Activated CD8-positive, alpha-beta T cell treated with anti-CD3 and anti-CD28 coated beads, Interleukin-2, amount 10 ng/mL, durations not matched to agents 7 days and 5 days (primary cell): ENCODE data around the gene GTPBP4. TPM values are rescaled to one million over a fixed set of nuclear protein-coding genes. Genes with fewer than 3 reads are reported as not detected.

ENCODE experiments used
- ATAC-seq: fragments of 150-1000 bp; cut with Tn5 transposase; one replicate; pipeline ENCODE4 v1.10.0; 2021; ENCODE audit warnings: moderate library complexity
- CTCF ChIA-PET: fragments of 350-600 bp; sonication (Branson Sonifier 250); formaldehyde crosslinking; loops from one replicate; lab custom pipeline; 2021; ENCODE audit warnings: antibody characterized with exemption; lab: Charles Lee
- POLR2A ChIA-PET: fragments of 350-600 bp; sonication (Branson Sonifier 250); formaldehyde crosslinking; loops from one replicate; lab custom pipeline; 2021; ENCODE audit warnings: antibody characterized with exemption; lab: Charles Lee
- DNase-seq: peaks from one replicate; pipeline ENCODE4 v3.0.0-alpha.2; 2020
- H3K27ac Mint-ChIP-seq: one replicate; pipeline ENCODE4 v1.8.0; 2021; ENCODE audit warnings: mild to moderate bottlenecking, mixed read lengths
- H3K27me3 Mint-ChIP-seq: one replicate; pipeline ENCODE4 v1.8.0; 2021; ENCODE audit warnings: low read depth, mixed read lengths
- H3K36me3 Mint-ChIP-seq: one replicate; pipeline ENCODE4 v1.8.0; 2021; ENCODE audit warnings: low read depth, mixed read lengths
- H3K4me1 Mint-ChIP-seq: one replicate; pipeline ENCODE4 v1.8.0; 2021; ENCODE audit warnings: low read depth, mixed read lengths
- H3K4me3 Mint-ChIP-seq: one replicate; pipeline ENCODE4 v1.8.0; 2021; ENCODE audit warnings: mild to moderate bottlenecking, mixed read lengths
- H3K9me3 Mint-ChIP-seq: one replicate; pipeline ENCODE4 v1.8.0; 2022; ENCODE audit warnings: mixed read lengths; ENCODE audit not compliant: insufficient read depth
- total RNA-seq, 2 experiments: library from RNA; stranded (reverse); gene quantifications; one replicate each; pipeline ENCODE4 v1.2.3, GENCODE V29; 2021

The GTPBP4 gene
- total RNA-seq, 2 experiments from 2014 or later = 66.0 to 67.1 TPM

DNA sequence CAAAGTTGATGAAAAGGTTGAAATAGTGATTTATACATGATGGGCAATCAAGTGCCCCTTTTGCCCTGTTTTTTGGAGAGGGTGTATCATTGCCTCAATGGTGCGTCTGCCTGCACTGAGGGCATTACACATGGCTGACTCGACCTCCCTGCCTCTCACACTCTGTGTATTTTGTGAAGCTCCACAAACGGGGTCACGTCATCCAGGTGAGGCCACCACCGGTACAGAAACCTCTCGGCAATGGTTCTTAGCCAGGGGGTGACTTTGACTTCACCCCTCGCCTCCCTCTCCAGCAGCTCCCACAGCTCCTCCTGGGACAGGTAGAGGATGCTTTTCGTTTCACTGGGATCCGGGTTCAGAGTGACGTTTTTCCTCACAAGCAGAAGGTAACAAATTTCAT lies 31.1 kb downstream of the GTPBP4 start:
- no peak for ATAC-seq
- H3K4me3 Mint-ChIP-seq = no peak overlapping the region
- no peaks in the 10 kb centered on the region for H3K4me1 Mint-ChIP-seq
- no peak overlapping the region for H3K27ac Mint-ChIP-seq
- CTCF ChIA-PET = no interaction called here
- no peak for DNase-seq
- no peaks in the 10 kb centered on the region for H3K27me3 Mint-ChIP-seq
- no peaks in the 10 kb centered on the region for H3K9me3 Mint-ChIP-seq
- peaks cover 43% of the 10 kb centered on the region for H3K36me3 Mint-ChIP-seq
- POLR2A ChIA-PET = interaction anchor here (1.2 kb wide), 1 partner anchor 10 kb away, joined by 3 read pairs; no protein-coding TSS in a partner anchor

GRCh38 chr10:1020460-1020859 lies 32.2 kb downstream of the GTPBP4 start:
- Mint-ChIP-seq H3K9me3 (no peaks in the 10 kb centered on the region), H3K27ac (no peak overlapping the region), H3K4me1 (no peaks in the 10 kb centered on the region), H3K36me3 (peaks cover 38% of the 10 kb centered on the region), H3K4me3 (no peak overlapping the region), H3K27me3 (no peaks in the 10 kb centered on the region)
- POLR2A ChIA-PET = interaction anchor here (1.2 kb wide), 1 partner anchor 33 kb away, joined by 4 read pairs; the partner anchor contains the start of gene GTPBP4
- ATAC-seq = no peak
- CTCF ChIA-PET = no interaction called here
- DNase-seq = no peak

GRCh38 chr10:1020958-1021357 lies 32.7 kb downstream of the GTPBP4 start:
- ATAC-seq = no peak
- POLR2A ChIA-PET = interaction anchor here (1.2 kb wide), 1 partner anchor 33 kb away, joined by 4 read pairs; the partner anchor contains the start of gene GTPBP4
- no peak overlapping the region for H3K4me3 Mint-ChIP-seq
- CTCF ChIA-PET = no interaction called here
- no peak overlapping the region for H3K27ac Mint-ChIP-seq
- no peaks in the 10 kb centered on the region for H3K9me3 Mint-ChIP-seq
- DNase-seq = no peak
- H3K27me3 Mint-ChIP-seq = no peaks in the 10 kb centered on the region
- no peaks in the 10 kb centered on the region for H3K4me1 Mint-ChIP-seq
- peaks cover 34% of the 10 kb centered on the region for H3K36me3 Mint-ChIP-seq

DNA sequence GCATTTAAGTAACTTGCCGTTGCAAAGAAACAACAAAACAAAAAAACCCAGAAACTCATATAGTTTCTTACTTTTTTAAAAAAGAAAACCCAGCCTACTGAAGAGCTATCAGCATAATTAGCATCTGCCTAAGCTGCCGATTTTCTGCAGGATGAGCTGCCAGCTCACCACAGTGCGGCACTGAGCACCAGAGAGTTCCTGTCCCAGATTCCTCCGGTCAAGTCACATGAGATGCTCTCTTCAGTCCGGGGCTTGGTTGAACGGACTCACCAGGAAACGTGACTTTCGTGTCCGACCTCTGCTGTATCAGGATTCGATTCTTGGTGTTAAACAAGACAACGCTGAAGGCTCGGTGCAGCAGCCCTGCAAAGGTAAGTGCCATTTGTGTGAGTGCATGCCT lies 34.2 kb downstream of the GTPBP4 start:
- POLR2A ChIA-PET = no interaction called here
- H3K4me1 Mint-ChIP-seq = no peaks in the 10 kb centered on the region
- H3K36me3 Mint-ChIP-seq = peaks cover 22% of the 10 kb centered on the region
- ATAC-seq = no peak
- H3K9me3 Mint-ChIP-seq = no peaks in the 10 kb centered on the region
- CTCF ChIA-PET = no interaction called here
- no peak for DNase-seq
- H3K27me3 Mint-ChIP-seq = no peaks in the 10 kb centered on the region
- H3K4me3 Mint-ChIP-seq = no peak overlapping the region
- no peak overlapping the region for H3K27ac Mint-ChIP-seq

DNA sequence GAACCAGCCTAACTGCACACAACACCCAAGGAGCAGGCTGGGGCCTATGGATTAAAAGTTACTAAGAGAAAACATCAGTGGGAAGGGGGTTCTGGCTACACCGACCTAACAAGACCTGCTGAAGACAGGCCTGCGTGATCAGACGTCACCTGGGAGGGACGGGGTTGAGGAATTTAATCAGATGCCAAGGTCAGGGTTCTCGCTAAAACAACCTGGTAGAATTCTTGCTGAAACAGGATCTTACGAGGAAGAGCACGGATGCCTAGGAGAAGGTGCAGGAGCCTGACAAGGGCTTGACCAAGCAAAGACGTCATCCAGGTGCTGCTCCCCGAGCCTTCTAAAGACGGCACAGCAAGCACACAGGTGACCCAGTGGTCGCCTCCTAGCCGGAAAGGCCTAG lies 35.9 kb downstream of the GTPBP4 start:
- Mint-ChIP-seq H3K36me3 (peaks cover 12% of the 10 kb centered on the region), H3K9me3 (no peaks in the 10 kb centered on the region), H3K27me3 (no peaks in the 10 kb centered on the region), H3K4me3 (no peak overlapping the region), H3K27ac (no peak overlapping the region), H3K4me1 (no peaks in the 10 kb centered on the region)
- DNase-seq = no peak
- POLR2A ChIA-PET = no interaction called here
- CTCF ChIA-PET = no interaction called here
- ATAC-seq = no peak

DNA sequence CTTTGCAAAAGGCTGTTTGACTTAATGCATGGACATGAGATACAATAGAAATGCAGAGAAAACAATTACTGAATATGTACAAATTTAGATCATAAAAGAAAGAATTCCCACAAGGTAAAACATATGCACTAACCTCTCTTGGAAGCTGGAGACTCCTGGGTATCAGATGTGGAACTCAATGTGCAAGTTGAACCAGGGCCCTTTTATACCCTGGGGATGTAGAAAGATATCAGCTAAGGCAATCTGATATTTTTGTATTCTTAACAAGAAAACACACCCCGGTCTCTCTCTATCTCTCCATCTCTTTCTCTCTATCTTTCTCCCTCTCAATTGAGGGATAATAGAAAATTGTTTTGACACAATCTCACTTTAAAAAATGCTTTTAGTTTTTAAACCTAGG lies 37.4 kb downstream of the GTPBP4 start, which contains the start of gene IDI2:
TSS of gene IDI2 (minus strand) at position 177 of the 400 bp plus-strand sequence. CDS start 1,136 bp downstream, outside the sequence.
- Mint-ChIP-seq H3K4me1 (no peaks in the 10 kb centered on the region), H3K27ac (no peak within 1 kb of the TSS), H3K27me3 (no peaks in the 10 kb centered on the region), H3K36me3 (peaks cover under 1% of the 10 kb centered on the region), H3K9me3 (no peaks in the 10 kb centered on the region), H3K4me3 (no peak within 1 kb of the TSS)
- ATAC-seq (no peak), DNase-seq (no peak)
- ChIA-PET POLR2A (no interaction called here), CTCF (no interaction called here)

- CTCF ChIA-PET = no interaction called here
- no peaks in the 10 kb centered on the region for H3K27me3 Mint-ChIP-seq
- H3K4me3 Mint-ChIP-seq = no peak overlapping the region
- no peak overlapping the region for H3K27ac Mint-ChIP-seq
- ATAC-seq = no peak
- POLR2A ChIA-PET = no interaction called here
- no peaks in the 10 kb centered on the region for H3K4me1 Mint-ChIP-seq
- DNase-seq = no peak
- H3K9me3 Mint-ChIP-seq = no peaks in the 10 kb centered on the region
- no peaks in the 10 kb centered on the region for H3K36me3 Mint-ChIP-seq
These were observed 38.3 kb downstream of the GTPBP4 start for GRCh38 chr10:1026578-1026977.

DNA sequence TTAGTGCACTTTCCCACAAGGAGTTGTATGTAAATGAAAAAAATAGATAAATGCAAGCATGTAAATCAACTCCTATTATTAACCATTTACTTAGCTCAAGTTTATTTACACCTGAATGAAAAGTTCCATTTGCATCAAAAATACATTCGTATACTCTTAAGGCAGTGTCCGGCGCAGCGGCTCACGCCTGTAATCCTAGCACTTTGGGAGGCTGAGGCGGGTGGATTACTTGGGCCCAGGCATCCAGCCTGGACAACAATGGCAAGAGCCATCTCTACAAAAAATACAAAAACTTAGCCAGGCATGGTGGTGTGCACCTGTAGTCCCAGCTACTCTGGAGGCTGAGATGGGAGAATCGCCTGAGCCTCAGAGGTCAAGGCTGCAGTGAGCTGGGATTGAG lies 41.6 kb downstream of the GTPBP4 start:
- H3K4me3 Mint-ChIP-seq = no peak overlapping the region
- no peaks in the 10 kb centered on the region for H3K9me3 Mint-ChIP-seq
- no peaks in the 10 kb centered on the region for H3K4me1 Mint-ChIP-seq
- no peaks in the 10 kb centered on the region for H3K36me3 Mint-ChIP-seq
- ChIA-PET POLR2A (interaction anchor here (1.3 kb wide), 1 partner anchor 11 kb away, joined by 3 read pairs; no protein-coding TSS in a partner anchor), CTCF (interaction anchor here (1.0 to 1.5 kb wide), 2 partner anchors 12 to 16 kb away, joined by 4 read pairs; no protein-coding TSS in a partner anchor)
- DNase-seq = no peak
- no peaks in the 10 kb centered on the region for H3K27me3 Mint-ChIP-seq
- no peak for ATAC-seq
- no peak overlapping the region for H3K27ac Mint-ChIP-seq

GRCh38 chr10:1033601-1034000 lies 45.4 kb downstream of the GTPBP4 start:
- CTCF ChIA-PET = no interaction called here

GRCh38 chr10:1034758-1035157 lies 46.5 kb downstream of the GTPBP4 start:
- Mint-ChIP-seq H3K9me3 (no peaks in the 10 kb centered on the region), H3K36me3 (peaks cover 12% of the 10 kb centered on the region), H3K4me1 (no peaks in the 10 kb centered on the region), H3K4me3 (no peak overlapping the region), H3K27me3 (no peaks in the 10 kb centered on the region), H3K27ac (no peak overlapping the region)
- ChIA-PET CTCF (no interaction called here), POLR2A (no interaction called here)
- ATAC-seq (no peak), DNase-seq (no peak)

More at GRCh38 chr10:1033601-1034000, 45.4 kb downstream of the GTPBP4 start:
- POLR2A ChIA-PET = interaction anchor here (0.8 to 0.9 kb wide), 2 partner anchors 9 to 11 kb away, joined by 3 read pairs; no protein-coding TSS in a partner anchor
- DNase-seq = no peak
- H3K36me3 Mint-ChIP-seq = peaks cover 12% of the 10 kb centered on the region
- no peak for ATAC-seq
- no peak overlapping the region for H3K4me3 Mint-ChIP-seq
- no peaks in the 10 kb centered on the region for H3K9me3 Mint-ChIP-seq
- H3K27ac Mint-ChIP-seq = no peak overlapping the region
- no peaks in the 10 kb centered on the region for H3K4me1 Mint-ChIP-seq
- no peaks in the 10 kb centered on the region for H3K27me3 Mint-ChIP-seq

- ChIA-PET CTCF (no interaction called here), POLR2A (no interaction called here)
- Mint-ChIP-seq H3K9me3 (no peaks in the 10 kb centered on the region), H3K4me1 (no peaks in the 10 kb centered on the region), H3K27ac (no peak overlapping the region), H3K27me3 (no peaks in the 10 kb centered on the region), H3K36me3 (peaks cover 15% of the 10 kb centered on the region), H3K4me3 (no peak overlapping the region)
- DNase-seq = no peak
- ATAC-seq = no peak
These were observed 47.0 kb downstream of the GTPBP4 start for GRCh38 chr10:1035201-1035600.

DNA sequence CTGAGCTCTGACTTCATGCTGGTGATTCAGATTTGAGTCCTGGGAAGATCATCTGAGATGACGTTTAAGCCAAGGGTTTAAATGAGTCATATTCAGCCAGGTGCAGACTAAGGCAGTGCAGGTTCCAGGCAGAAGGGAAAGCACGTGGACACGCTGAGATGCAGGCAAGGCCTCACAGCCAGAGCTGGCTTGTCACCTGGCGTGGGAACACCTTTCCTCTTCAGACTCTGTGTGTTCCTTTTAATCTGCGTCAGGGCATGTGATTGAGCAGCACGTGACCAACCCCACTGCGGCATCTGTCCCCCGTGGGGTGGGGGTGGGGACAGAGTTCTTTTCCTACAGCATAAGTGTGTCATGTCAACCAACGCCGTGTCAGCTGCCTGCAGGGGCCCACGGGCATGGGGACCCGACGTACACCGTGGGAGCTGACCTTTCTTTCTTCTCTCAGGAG lies 48.1 kb downstream of the GTPBP4 start:
- H3K4me3 Mint-ChIP-seq = no peak overlapping the region
- no peaks in the 10 kb centered on the region for H3K27me3 Mint-ChIP-seq
- CTCF ChIA-PET = no interaction called here
- POLR2A ChIA-PET = interaction anchor here (2.0 kb wide), 1 partner anchor 12 kb away, joined by 15 read pairs; the partner anchor contains the start of gene IDI1
- no peak overlapping the region for H3K27ac Mint-ChIP-seq
- DNase-seq = no peak
- peaks cover 24% of the 10 kb centered on the region for H3K36me3 Mint-ChIP-seq
- H3K4me1 Mint-ChIP-seq = peaks cover 8% of the 10 kb centered on the region
- peak; percentile 28 for ATAC-seq
- H3K9me3 Mint-ChIP-seq = no peaks in the 10 kb centered on the region
